Body of pancreas (tissue), 4 donors: ENCODE results near the gene ADH7.
A peak's percentile ranks its signal among the peaks of the same experiment; 100 is the strongest.
"Not testable (repeated sequence)": the region's sequence is repeated elsewhere in the genome, so short reads cannot be mapped to it uniquely, and the experiment has no call there.

ENCODE experiments used
- POLR2A ChIP-seq, 3 donors: fragments of 450-650 bp; IDR thresholded peaks; one replicate each; pipeline ENCODE4 v1.6.1; 2016; ENCODE audit warnings: antibody characterized with exemption in 3 of 3, mild to moderate bottlenecking in 2 of 3
- TF ChIP-seq, protein P1 (sequence below), 7 experiments: fragments of 450-650 bp in 4 of 7; fragments of 200-600 bp in 3 of 7; sonication (generic) in 3 of 7; IDR thresholded peaks; one replicate each; pipeline ENCODE4 v1.5.1; 2016 to 2019; ENCODE audit warnings: antibody characterized with exemption in 7 of 7

DNA sequence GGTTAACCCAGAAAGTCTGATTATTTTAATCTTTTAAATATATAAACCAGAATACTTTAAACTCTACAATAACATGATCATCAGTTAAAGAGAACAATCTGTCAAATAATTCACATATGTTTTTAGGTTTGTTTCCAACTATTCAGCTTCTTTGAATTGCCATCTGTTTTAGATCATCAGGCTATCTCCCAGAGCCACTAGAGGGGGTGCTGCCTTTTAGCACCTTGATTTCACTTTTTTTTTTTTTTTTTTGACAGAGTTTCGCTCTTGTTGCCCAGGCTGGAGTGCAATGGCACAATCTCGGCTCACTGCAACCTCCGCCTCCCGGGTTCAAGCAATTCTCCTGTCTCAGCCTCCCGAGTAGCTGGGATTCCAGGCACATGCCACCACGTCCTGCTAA is 57.8 kb downstream of the ADH7 start:
- TF ChIP-seq POLR2A (IDR thresholded peaks at IDR 0.05) = not testable (repeated sequence)
- TF ChIP-seq, protein P1, sequence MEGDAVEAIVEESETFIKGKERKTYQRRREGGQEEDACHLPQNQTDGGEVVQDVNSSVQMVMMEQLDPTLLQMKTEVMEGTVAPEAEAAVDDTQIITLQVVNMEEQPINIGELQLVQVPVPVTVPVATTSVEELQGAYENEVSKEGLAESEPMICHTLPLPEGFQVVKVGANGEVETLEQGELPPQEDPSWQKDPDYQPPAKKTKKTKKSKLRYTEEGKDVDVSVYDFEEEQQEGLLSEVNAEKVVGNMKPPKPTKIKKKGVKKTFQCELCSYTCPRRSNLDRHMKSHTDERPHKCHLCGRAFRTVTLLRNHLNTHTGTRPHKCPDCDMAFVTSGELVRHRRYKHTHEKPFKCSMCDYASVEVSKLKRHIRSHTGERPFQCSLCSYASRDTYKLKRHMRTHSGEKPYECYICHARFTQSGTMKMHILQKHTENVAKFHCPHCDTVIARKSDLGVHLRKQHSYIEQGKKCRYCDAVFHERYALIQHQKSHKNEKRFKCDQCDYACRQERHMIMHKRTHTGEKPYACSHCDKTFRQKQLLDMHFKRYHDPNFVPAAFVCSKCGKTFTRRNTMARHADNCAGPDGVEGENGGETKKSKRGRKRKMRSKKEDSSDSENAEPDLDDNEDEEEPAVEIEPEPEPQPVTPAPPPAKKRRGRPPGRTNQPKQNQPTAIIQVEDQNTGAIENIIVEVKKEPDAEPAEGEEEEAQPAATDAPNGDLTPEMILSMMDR (IDR thresholded peaks at IDR 0.05) = peak in 5 of 7 experiments; percentile 5 to 48 (median 36)
